ENCODE measurements around the gene MAS1.

GRCh38 chr6:159874435-159874834 is 16.4 kb upstream of the MAS1 start:
- TF ChIP-seq ZFX (IDR thresholded peaks at IDR 0.05; ENCODE audit: borderline replicate concordance) (no peak), CTCF (IDR thresholded peaks at IDR 0.05) (no peak)
